Spinal cord (tissue), 10 donors: ENCODE data around the gene GRAMD2A. TPM values are rescaled to one million over a fixed set of nuclear protein-coding genes. Genes with fewer than 3 reads are reported as not detected.

Experiments
- DNase-seq, 6 donors: peaks; one replicate each; pipeline versions ENCODE4 v3.0.0 to v3.0.0-alpha.2; 2013 to 2015; ENCODE audit warnings: low spot score in 6 of 6, low read depth in 4 of 6
- H3K27ac ChIP-seq: one replicate; pipeline ENCODE4 v1.5.1; 2013; ENCODE audit warnings: low read depth, low read length, control low read depth
- H3K27me3 ChIP-seq: one replicate; pipeline ENCODE4 v1.6.1; 2013; ENCODE audit warnings: low read length; ENCODE audit not compliant: control insufficient read depth, insufficient read depth
- H3K36me3 ChIP-seq: one replicate; pipeline ENCODE4 v1.6.1; 2013; ENCODE audit warnings: low read length; ENCODE audit not compliant: control insufficient read depth, insufficient read depth
- H3K4me1 ChIP-seq: one replicate; pipeline ENCODE4 v1.6.1; 2013; ENCODE audit warnings: low read length; ENCODE audit not compliant: control insufficient read depth, insufficient read depth
- H3K4me3 ChIP-seq: one replicate; pipeline ENCODE4 v1.5.1; 2013; ENCODE audit warnings: low read depth, low read length, control low read depth
- H3K9me3 ChIP-seq: one replicate; pipeline ENCODE4 v1.6.1; 2013; ENCODE audit warnings: low read length; ENCODE audit not compliant: control insufficient read depth, insufficient read depth
- WGBS: methylation state at CpG from one replicate; pipeline ENCODE4 v1.1.5; 2013; ENCODE audit warnings: missing lambda C conversion rate; ENCODE audit not compliant: insufficient coverage; 5-methylcytosine and 5-hydroxymethylcytosine counted together
- polyA plus RNA-seq, 2 donors: library from polyadenylated mRNA; unstranded; fragments of 120-200 nt; gene quantifications; one replicate each; pipeline ENCODE4 v1.2.1, GENCODE V29; 2013; ENCODE audit not compliant: insufficient read length in 2 of 2
- total RNA-seq, 2 donors: library from RNA; depleted of rRNA in 1 of 2; stranded (reverse); fragments of 120-200 nt in 1 of 2; fragments of >200 nt in 1 of 2; gene quantifications; one replicate each; pipeline versions ENCODE4 v1.2.3 to v1.2.4, GENCODE V29; 2013 to 2014
- donor health status: healthy.

The GRAMD2A gene
- total and polyA plus RNA-seq, 4 donors: 1.4 to 3.8 (median 2.3) TPM

DNA sequence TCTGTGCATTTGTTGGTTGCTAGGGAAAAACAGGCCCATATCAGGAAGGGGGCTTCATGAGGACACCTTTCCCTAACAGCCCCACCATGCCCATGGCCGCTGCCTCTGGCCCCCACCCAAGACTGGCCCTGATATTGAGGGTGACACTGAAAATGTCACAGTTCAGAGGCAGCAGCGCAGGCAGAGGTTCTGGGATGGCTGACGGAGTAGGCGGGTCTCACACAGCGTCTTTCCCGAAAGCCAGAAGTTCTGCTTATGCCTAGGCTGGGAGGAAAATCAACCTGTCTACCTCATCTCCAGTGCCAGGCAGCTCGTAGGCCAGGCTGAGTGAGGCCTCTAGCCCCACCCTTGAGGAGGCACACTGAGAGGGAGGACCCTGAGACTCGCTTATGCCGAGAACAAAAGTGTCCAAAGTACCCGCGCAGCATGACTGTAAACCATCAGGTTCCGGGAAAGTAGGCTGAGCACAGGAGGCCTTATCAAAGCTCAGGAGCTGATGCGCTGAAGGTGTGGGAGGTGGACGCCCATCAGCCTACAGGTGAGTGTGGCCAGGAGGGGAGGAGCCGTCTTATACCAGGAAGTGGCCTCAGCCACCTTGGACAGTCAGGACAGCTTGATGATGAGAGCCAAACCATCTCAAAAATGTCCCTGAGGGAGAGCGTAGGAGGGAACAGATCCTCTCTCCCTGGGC lies 27.5 kb downstream of the GRAMD2A start:
- Histone ChIP-seq H3K36me3 (peaks cover 2% of the 10 kb centered on the region), H3K4me1 (peaks cover 29% of the 10 kb centered on the region), H3K4me3 (no peak overlapping the region), H3K27me3 (no peaks in the 10 kb centered on the region), H3K9me3 (no peaks in the 10 kb centered on the region), H3K27ac (no peak overlapping the region)
- DNase-seq: no peak
- 97% methylated on average over 15 of the region's 16 CpGs for WGBS

DNA sequence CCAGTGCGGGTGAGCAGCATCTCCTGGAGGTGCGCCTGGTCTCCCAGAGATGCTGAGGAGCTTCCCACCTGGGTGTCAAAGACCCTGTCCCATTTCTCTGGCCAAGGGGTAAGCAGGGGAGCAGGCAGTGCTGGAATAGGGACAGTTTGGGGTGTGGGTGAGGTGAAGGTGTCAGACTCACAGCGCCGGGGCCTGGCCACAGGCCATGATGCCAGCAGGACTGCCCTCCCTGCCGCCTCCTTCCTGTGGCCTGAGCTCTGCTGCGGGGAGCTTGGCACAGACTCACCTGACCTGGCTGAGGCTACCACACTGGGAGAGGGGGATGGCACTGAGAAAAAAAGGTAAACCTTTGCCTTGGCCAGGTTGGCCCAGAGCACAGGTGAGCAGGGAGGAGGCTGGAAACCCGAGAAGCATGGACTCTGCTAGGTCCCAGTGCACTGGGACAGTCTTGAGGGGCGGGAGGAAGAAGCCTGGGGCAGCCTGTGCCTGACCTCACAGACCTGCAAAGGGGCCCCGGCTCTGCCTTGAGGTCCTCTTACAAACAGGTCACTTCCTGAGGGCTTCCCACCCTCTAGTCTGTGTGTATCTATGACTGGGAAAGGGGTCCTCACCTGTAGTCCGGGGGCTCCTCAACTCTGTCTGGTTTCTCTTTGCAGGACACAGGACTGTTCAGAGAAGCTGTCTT lies 28.2 kb downstream of the GRAMD2A start:
- 74% methylated on average over 10 of the region's 10 CpGs for WGBS
- DNase-seq: no peak
- H3K4me1 ChIP-seq: peaks cover 29% of the 10 kb centered on the region

DNA sequence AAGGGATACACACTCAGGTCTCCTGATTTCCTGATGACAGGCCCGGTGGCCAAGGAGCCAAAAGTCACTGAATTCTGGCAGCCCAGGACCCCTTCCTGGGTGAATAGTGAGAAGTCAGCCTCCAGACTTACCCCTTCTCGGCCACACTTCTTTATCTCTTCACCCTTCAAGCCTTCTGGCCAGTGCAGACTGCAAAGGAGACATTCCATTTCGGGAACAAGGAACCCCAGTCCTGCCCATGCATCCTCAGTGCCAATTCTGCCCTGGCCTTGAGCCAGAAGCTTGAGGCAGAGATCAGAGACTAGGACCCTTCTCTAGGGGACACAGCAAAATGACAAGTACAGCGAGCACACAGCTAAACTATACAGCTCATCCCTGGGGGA lies 28.8 kb downstream of the GRAMD2A start:
- peaks cover 33% of the 10 kb centered on the region for H3K4me1 ChIP-seq
- no peak overlapping the region for H3K4me3 ChIP-seq
- no peaks in the 10 kb centered on the region for H3K27me3 ChIP-seq
- H3K36me3 ChIP-seq: peaks cover 2% of the 10 kb centered on the region
- H3K27ac ChIP-seq: peak overlapping the region; percentile 37
- no peaks in the 10 kb centered on the region for H3K9me3 ChIP-seq
- 46% methylated on average over 3 of the region's 4 CpGs for WGBS
- DNase-seq: no peak

More for the DNA sequence above, 28.2 kb downstream of the GRAMD2A start:
- Histone ChIP-seq H3K9me3 (no peaks in the 10 kb centered on the region), H3K36me3 (peaks cover 2% of the 10 kb centered on the region), H3K4me3 (no peak overlapping the region), H3K27ac (no peak overlapping the region), H3K27me3 (no peaks in the 10 kb centered on the region)

DNA sequence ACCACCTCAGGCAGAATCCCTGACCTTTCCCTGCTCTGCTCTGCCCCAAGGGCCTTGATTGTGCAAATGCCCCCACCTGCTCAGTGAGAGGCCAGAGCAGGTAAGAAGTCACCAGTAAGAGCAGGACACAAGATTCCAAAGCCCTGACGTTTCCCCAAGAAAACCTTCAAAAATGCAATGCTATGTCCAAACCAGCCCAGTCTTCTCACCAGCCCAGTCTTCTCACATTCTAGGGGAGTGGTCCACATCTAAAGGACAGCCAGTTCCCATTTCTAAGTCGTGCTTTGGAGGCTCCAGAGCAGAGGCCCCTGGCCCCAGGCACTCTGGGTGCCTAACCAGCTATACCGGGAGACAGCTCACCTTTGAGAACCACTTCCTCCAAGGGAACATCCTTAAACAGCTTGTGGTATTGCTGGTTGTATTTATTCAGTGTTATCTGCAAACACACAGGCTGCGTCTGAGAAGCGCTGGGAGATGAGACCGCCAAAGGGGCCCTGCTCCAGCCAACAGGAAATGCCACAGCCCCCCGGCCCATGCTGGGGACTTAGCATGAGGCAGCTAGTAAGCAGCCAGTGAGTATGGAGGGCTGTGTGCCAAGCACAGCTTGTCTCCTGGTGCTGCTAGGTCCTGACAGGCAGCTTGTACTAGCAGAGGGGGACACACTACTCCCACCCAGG lies 29.3 kb downstream of the GRAMD2A start:
- Histone ChIP-seq H3K36me3 (peaks cover 2% of the 10 kb centered on the region), H3K4me1 (peaks cover 36% of the 10 kb centered on the region), H3K27ac (peak overlapping the region; percentile 37), H3K27me3 (no peaks in the 10 kb centered on the region), H3K9me3 (no peaks in the 10 kb centered on the region), H3K4me3 (no peak overlapping the region)
- DNase-seq: peak in 2 of 6 donors; percentile 69 to 88
- WGBS: 35% methylated on average over 6 of the region's 7 CpGs

DNA sequence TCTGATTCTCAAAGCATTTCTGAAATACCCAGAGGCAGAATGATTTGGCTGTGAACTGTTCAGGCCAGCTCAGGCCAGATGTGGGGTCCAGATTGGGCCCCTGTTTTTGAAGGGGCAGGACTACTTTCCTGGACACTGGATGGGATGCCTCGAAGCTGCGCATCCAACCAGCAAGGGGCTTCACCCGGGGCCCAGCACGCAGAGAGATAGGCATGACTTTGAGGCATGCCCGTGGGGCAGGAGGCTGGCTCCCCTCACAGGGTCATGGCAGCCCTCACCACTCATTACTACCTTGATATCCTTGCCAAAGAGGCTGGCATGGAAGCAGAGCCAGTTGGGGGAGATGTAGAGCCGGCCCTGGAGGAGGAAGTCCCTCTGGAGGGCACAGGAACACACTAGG lies 30.1 kb downstream of the GRAMD2A start:
- no peaks in the 10 kb centered on the region for H3K9me3 ChIP-seq
- no peak overlapping the region for H3K4me3 ChIP-seq
- no peak overlapping the region for H3K27ac ChIP-seq
- peaks cover 42% of the 10 kb centered on the region for H3K4me1 ChIP-seq
- DNase-seq: no peak
- WGBS: 94% methylated on average over 5 of the region's 6 CpGs
- H3K27me3 ChIP-seq: no peaks in the 10 kb centered on the region
- H3K36me3 ChIP-seq: peaks cover 2% of the 10 kb centered on the region

DNA sequence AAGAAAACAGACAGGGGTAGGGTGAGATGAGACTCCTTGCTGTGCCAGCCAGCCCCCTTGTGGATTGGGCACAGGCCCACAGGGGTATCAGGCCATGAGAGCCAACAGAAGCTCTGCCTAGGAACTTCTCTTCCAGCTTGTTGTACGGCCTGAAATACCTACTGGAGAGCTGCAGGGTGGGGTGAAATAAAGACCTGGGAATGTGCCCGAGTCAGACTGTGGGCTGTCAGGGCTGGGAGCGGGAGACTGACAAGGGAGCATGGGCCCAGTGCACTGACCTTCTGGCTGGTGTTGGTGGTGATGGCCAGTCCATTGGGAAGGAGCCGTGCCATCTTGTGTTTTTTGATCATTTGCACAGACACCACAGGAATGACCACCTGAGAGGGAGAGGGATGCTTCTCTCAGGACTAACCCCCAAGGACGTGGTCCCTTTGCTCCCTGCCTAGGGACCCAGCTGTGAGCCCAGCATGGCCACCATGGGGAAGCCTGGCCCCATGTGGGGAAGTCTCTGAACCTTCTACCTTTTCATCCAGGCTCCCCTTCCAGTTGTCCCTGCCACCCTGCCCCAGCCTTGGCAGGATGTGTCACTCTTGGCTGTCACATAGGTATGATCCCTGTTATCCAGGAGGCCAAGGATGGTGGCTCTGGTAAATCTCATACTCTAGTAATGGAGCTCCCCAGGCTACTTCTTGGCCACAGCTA lies 30.7 kb downstream of the GRAMD2A start:
- 76% methylated on average over 5 of the region's 5 CpGs for WGBS
- H3K4me1 ChIP-seq: peaks cover 48% of the 10 kb centered on the region
- no peak overlapping the region for H3K4me3 ChIP-seq
- peaks cover 2% of the 10 kb centered on the region for H3K36me3 ChIP-seq
- H3K27ac ChIP-seq: no peak overlapping the region
- DNase-seq: no peak
- no peaks in the 10 kb centered on the region for H3K9me3 ChIP-seq
- no peaks in the 10 kb centered on the region for H3K27me3 ChIP-seq

DNA sequence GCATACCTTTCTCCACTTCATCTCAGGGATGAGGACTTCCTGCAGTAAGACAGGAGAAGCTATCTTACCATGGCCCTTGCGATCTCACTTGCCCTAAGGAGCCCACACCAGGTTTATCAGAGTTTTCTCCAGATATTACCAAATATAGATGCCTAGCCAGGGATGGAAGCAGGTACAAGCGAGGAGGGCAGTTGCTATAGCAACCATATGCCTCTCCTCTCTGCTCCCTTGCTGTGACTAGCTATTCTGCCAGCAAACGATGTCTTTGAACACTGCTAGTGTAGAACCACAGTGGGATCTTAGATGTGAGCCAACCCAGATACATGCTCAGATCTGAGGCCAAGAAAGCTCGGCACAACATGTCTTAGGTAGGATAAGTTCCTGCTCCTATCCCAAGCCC lies 33.9 kb downstream of the GRAMD2A start:
- no peak overlapping the region for H3K4me3 ChIP-seq
- no peak overlapping the region for H3K27ac ChIP-seq
- H3K9me3 ChIP-seq: no peaks in the 10 kb centered on the region
- peaks cover 46% of the 10 kb centered on the region for H3K4me1 ChIP-seq
- peak in 2 of 6 donors; percentile 74 to 89 for DNase-seq
- H3K36me3 ChIP-seq: peaks cover 2% of the 10 kb centered on the region
- no peaks in the 10 kb centered on the region for H3K27me3 ChIP-seq
- 43% methylated on average over 4 of the region's 4 CpGs for WGBS

DNA sequence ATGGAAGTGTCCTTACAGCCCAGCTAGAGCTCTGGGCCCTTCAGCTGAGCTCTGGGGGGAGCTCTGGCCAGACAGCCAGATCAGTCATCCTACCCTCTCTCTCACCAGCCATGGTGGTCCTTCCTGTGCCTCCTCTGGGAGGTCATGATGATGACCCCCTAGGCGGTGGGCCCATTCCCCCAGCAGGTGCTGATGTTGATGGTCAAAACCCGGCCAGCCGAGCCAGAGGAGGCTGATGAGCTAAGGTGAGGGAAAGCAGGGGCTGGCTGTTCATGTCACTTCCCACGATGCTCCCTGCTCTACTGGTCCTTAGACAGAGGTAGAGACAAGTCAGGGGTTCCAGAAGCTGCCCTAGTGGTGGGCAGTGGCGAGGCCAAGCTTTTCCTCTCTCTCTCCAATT lies 35.0 kb downstream of the GRAMD2A start:
- H3K27ac ChIP-seq: no peak overlapping the region
- H3K4me1 ChIP-seq: peaks cover 35% of the 10 kb centered on the region
- 100% methylated on average over 5 of the region's 5 CpGs for WGBS
- H3K36me3 ChIP-seq: peaks cover 2% of the 10 kb centered on the region
- no peaks in the 10 kb centered on the region for H3K27me3 ChIP-seq
- no peaks in the 10 kb centered on the region for H3K9me3 ChIP-seq
- no peak overlapping the region for H3K4me3 ChIP-seq
- no peak for DNase-seq

DNA sequence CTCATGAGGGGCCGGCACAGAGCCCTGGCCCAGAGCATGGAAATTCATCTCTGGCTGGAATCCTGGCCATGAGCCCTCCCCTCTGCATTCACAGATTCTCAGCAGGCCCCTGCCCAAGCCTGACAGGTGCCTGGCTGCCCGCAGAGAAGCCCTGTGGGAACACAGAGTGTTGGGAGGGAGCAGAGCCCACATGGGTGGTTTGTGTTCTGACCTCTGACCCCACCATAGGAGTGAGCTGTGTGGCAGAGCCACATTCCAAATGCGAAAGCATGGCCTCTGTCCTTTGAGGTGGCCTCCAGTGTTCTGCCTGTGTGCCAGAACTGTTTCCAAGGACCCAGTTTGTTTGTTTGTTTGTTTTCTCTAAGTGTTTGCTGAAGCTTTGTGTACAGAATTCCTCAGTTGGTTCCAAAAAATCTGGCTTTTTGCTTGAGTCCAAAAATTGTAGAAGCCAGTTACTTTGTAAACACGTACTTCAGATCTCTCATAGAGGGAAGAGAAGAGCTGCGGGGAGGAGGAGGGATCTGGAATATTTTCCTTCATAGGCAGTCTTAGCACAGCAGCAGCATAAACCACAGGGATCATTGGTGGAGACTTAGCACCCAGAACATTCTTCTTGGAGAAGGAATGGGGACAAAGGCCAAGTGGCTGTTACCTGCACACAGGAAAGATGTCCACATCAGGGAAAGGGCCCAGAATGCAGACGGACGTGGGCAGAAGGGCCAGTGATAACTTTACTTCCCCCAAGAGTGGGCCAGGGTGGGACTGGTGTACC lies 36.0 kb downstream of the GRAMD2A start:
- H3K9me3 ChIP-seq: no peaks in the 10 kb centered on the region
- H3K27ac ChIP-seq: peak overlapping the region; percentile 34
- H3K36me3 ChIP-seq: no peaks in the 10 kb centered on the region
- no peaks in the 10 kb centered on the region for H3K27me3 ChIP-seq
- 65% methylated on average over 5 of the region's 7 CpGs for WGBS
- peaks cover 31% of the 10 kb centered on the region for H3K4me1 ChIP-seq
- peak in 2 of 6 donors; percentile 14 to 60 for DNase-seq
- no peak overlapping the region for H3K4me3 ChIP-seq
